Small intestine (tissue), 7 donors: Measurements from ENCODE around the gene STUM. TPM values are rescaled to one million over a fixed set of nuclear protein-coding genes. Genes with fewer than 3 reads are reported as not detected.

Experiments used
- DNase-seq, 2 donors: peaks; one replicate each; pipeline versions ENCODE4 v3.0.0 to v3.0.0-alpha.2; 2013
- FAIRE-seq: peaks from 2 replicates; lab custom pipeline; 2012; peaks lifted over from hg19 to GRCh38; lab: Jason Lieb, UNC
- H3K27ac ChIP-seq, 3 donors: one replicate each; pipeline ENCODE4 v1.5.1; 2013; ENCODE audit warnings: low read length in 2 of 3, mild to moderate bottlenecking in 2 of 3, control low read depth in 1 of 3, inconsistent platforms in 1 of 3, low read depth in 1 of 3, moderate library complexity in 1 of 3
- H3K27me3 ChIP-seq, 3 donors: one replicate each; pipeline ENCODE4 v1.6.1; 2013; ENCODE audit warnings: low read length in 3 of 3, inconsistent platforms in 1 of 3; ENCODE audit not compliant: control insufficient read depth in 3 of 3, insufficient read depth in 3 of 3
- H3K36me3 ChIP-seq, 3 donors: one replicate each; pipeline ENCODE4 v1.6.1; 2013; ENCODE audit warnings: low read length in 3 of 3, inconsistent platforms in 1 of 3, low read depth in 1 of 3, mild to moderate bottlenecking in 1 of 3, moderate library complexity in 1 of 3; ENCODE audit not compliant: control insufficient read depth in 3 of 3, insufficient read depth in 2 of 3
- H3K4me1 ChIP-seq, 3 donors: one replicate each; pipeline ENCODE4 v1.6.1; 2013; ENCODE audit warnings: low read length in 2 of 3, inconsistent platforms in 1 of 3, low read depth in 1 of 3, mild to moderate bottlenecking in 1 of 3, moderate library complexity in 1 of 3; ENCODE audit not compliant: control insufficient read depth in 3 of 3, insufficient read depth in 2 of 3
- H3K4me3 ChIP-seq, 3 donors: one replicate each; pipeline ENCODE4 v1.5.1; 2013; ENCODE audit warnings: low read length in 3 of 3, control low read depth in 1 of 3, inconsistent platforms in 1 of 3, low read depth in 1 of 3, mild to moderate bottlenecking in 1 of 3, moderate library complexity in 1 of 3
- H3K9me3 ChIP-seq, 2 donors: one replicate each; pipeline ENCODE4 v1.6.1; 2013; ENCODE audit warnings: low read depth in 1 of 2, low read length in 1 of 2; ENCODE audit not compliant: control insufficient read depth in 2 of 2, insufficient read depth in 1 of 2
- WGBS, 3 donors: extraction: QIAGEN DNeasy Blood & Tissue Kit; methylation state at CpG; one replicate each; pipeline ENCODE4 v1.1.7; 2013; 5-methylcytosine and 5-hydroxymethylcytosine counted together
- polyA plus RNA-seq, 4 donors: library from polyadenylated mRNA; stranded (reverse) in 3 of 4; unstranded in 1 of 4; fragments of 200-250 nt in 3 of 4; fragments of 120-200 nt in 1 of 4; gene quantifications; one replicate each; pipeline versions ENCODE4 v1.2.1 to v1.2.3, GENCODE V29; 2013
- donor health status: healthy with polysubstance abuse.
- donor health status: control.
- donor health status: control.
- donor health status: Bipolar disorder and iron deficiency.
- donor health status: healthy.

Gene STUM
- polyA plus RNA-seq, 4 donors: under 0.01 to 9.6 (median 0.55) TPM

GRCh38 chr1:226519135-226519534, 29.4 kb upstream of the STUM start:
- H3K4me1 ChIP-seq: no peaks in the 10 kb centered on the region
- H3K27me3 ChIP-seq: peaks cover 0 to 19% (median 0%) of the 10 kb centered on the region in 3 donors
- FAIRE-seq: no peak
- no peak for DNase-seq
- no peak overlapping the region for H3K4me3 ChIP-seq
- WGBS, 3 donors: 69 to 87% (median 75%) methylated on average over 1 of the region's 1 CpG
- no peaks in the 10 kb centered on the region for H3K9me3 ChIP-seq
- no peaks in the 10 kb centered on the region for H3K36me3 ChIP-seq
- no peak overlapping the region for H3K27ac ChIP-seq

- no peak for FAIRE-seq
- WGBS, 3 donors: 42 to 60% (median 51%) methylated on average over 13 of the region's 13 CpGs
- Histone ChIP-seq H3K36me3 (no peaks in the 10 kb centered on the region), H3K4me3 (no peak overlapping the region), H3K27me3 (peaks cover 0 to 19% (median 0%) of the 10 kb centered on the region in 3 donors), H3K9me3 (peaks cover 0 to 3% of the 10 kb centered on the region in 2 donors), H3K27ac (no peak overlapping the region), H3K4me1 (no peaks in the 10 kb centered on the region)
- peak in 1 of 2 donors; percentile 58 for DNase-seq
Measured at GRCh38 chr1:226519716-226520598, 28.6 kb upstream of the STUM start.

- peaks cover 0 to 19% (median 0%) of the 10 kb centered on the region in 3 donors for H3K27me3 ChIP-seq
- no peaks in the 10 kb centered on the region for H3K4me1 ChIP-seq
- H3K36me3 ChIP-seq: no peaks in the 10 kb centered on the region
- 76 to 89% (median 89%) methylated on average over 9 of the region's 9 CpGs for WGBS, 3 donors
- H3K27ac ChIP-seq: no peak overlapping the region
- FAIRE-seq (no peak), DNase-seq (no peak)
- peaks cover 0 to 3% of the 10 kb centered on the region in 2 donors for H3K9me3 ChIP-seq
- no peak overlapping the region for H3K4me3 ChIP-seq
Measured at GRCh38 chr1:226520640-226521355, 27.8 kb upstream of the STUM start.

DNA sequence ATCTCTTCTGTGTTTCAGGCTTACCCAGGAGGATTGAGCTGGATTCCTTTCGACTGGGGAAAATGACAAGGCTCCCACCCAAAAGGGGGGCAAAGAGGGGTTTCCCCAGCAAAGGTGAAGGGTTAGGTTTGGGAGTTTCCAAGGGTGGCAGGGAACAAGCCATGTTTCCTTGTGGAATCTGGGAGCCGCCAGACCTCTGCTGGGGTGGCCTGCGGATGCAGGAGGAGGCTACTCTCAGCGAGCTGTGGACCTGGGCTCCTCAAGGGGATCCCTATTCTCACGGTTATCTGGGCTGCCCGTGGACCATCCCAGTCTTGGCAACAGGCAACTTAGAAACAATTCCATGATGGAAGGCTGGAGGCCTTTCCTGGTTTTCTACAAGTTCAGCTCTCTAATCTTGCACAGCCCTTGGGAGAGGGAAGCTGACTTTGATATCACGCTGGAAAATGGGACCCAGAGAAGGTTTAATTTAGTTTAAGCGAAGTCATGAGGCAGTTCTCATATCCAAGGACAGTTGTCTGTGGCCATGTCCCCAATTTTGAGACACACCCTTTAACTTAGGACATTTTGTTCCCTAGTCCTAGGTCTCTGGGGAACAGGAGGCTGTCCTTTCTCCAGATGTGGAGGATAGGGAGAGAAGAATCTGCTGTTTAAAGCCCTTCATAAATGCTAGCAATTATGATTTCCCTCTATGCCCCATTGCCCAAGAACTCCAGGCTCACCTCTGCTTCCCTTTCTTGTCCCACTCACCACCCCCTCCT, 24.7 kb upstream of the STUM start:
- FAIRE-seq: no peak
- 88 to 91% (median 90%) methylated on average over 8 of the region's 8 CpGs for WGBS, 3 donors
- no peak overlapping the region for H3K27ac ChIP-seq

GRCh38 chr1:226524547-226524946, 24.0 kb upstream of the STUM start:
- no peak for FAIRE-seq
- no peaks in the 10 kb centered on the region for H3K36me3 ChIP-seq
- peaks cover 0 to 3% of the 10 kb centered on the region in 2 donors for H3K9me3 ChIP-seq
- H3K4me1 ChIP-seq: no peaks in the 10 kb centered on the region
- DNase-seq: no peak
- H3K27me3 ChIP-seq: peaks cover 0 to 10% (median 0%) of the 10 kb centered on the region in 3 donors
- H3K4me3 ChIP-seq: no peak overlapping the region
- H3K27ac ChIP-seq: no peak overlapping the region

More for the DNA sequence above, 24.7 kb upstream of the STUM start:
- no peak for DNase-seq
- peaks cover 0 to 10% (median 0%) of the 10 kb centered on the region in 3 donors for H3K27me3 ChIP-seq
- H3K4me1 ChIP-seq: no peaks in the 10 kb centered on the region
- H3K9me3 ChIP-seq: peaks cover 0 to 3% of the 10 kb centered on the region in 2 donors
- H3K36me3 ChIP-seq: no peaks in the 10 kb centered on the region
- no peak overlapping the region for H3K4me3 ChIP-seq

DNA sequence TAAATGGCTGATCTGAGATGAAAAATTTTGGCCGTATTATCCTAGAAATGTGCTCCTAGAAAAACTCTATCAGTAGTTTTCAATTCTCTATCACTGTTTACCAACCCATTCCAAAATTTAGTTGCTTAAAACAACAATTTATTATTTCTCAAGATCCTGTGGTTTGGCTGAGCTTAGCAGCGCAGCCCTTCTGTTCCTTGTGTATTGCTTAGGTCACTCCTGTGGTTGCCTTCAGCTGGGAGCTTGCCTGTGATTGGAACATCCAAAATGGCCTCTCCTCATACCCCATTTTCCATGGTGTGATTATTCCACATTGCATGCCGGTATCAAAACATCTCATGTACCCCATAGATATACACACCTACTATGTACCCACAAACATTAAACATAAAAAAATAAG, 22.8 kb upstream of the STUM start:
- H3K36me3 ChIP-seq: no peaks in the 10 kb centered on the region
- H3K27ac ChIP-seq: no peak overlapping the region
- FAIRE-seq (no peak), DNase-seq (no peak)
- peaks cover 0 to 3% of the 10 kb centered on the region in 2 donors for H3K9me3 ChIP-seq
- H3K4me3 ChIP-seq: no peak overlapping the region
- 82 to 95% (median 87%) methylated on average over 3 of the region's 3 CpGs for WGBS, 3 donors
- peaks cover 0 to 6% (median 0%) of the 10 kb centered on the region in 3 donors for H3K27me3 ChIP-seq
- H3K4me1 ChIP-seq: no peaks in the 10 kb centered on the region

DNA sequence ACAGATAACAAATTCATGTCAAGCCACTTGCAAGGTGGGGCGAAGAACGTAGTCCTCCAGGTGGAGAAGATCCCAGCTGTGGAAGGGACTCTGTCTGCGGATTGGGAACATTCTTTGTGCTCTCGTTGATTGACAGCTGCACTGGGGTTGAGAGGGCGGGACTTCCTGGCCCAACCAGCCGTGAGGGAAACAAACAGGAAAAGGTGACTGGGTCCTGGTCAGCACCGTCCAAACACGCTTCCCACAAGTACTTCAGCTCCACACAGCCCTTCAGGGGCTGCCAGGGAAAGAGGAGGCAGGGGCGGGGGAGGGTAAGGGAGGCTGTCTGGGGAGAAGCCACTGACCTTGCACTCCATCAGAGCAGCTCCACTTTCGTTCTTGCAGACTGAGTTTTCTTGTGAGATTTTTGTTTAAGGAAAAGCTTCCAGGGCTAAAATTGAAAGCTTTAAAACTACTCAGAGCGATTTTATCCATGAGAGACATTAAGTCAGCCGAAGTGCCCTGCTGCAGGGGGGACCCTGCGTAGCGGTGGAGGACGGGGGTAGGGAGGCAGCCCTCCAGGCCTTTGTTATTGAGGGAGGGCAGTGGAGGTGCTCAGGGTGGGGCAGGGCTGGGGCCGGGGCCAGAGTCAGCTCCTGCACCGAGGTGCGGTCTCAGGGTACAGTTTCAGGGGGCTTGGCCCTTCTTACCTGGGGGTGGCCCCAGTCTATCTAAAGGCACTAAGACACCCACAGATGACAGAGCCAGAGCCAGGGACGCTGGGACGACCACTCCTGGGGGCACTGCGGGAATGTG, 21.6 kb upstream of the STUM start:
- peak overlapping the region in 1 of 3 donors; percentile 9 for H3K27ac ChIP-seq
- DNase-seq (no peak), FAIRE-seq (no peak)
- H3K27me3 ChIP-seq: peaks cover 0 to 5% (median 0%) of the 10 kb centered on the region in 3 donors
- H3K4me1 ChIP-seq: no peaks in the 10 kb centered on the region
- peaks cover 0 to 3% of the 10 kb centered on the region in 2 donors for H3K9me3 ChIP-seq
- H3K36me3 ChIP-seq: no peaks in the 10 kb centered on the region
- no peak overlapping the region for H3K4me3 ChIP-seq
- 73 to 83% (median 82%) methylated on average over 20 to 21 of the region's 21 CpGs for whole genome bisulfite sequencing, 3 donors
